ENCODE measurements around the gene COX7C.
"Not testable (repeated sequence)": the region's sequence is repeated elsewhere in the genome, so short reads cannot be mapped to it uniquely, and the experiment has no call there.

Gene COX7C, protein sequence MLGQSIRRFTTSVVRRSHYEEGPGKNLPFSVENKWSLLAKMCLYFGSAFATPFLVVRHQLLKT

DNA sequence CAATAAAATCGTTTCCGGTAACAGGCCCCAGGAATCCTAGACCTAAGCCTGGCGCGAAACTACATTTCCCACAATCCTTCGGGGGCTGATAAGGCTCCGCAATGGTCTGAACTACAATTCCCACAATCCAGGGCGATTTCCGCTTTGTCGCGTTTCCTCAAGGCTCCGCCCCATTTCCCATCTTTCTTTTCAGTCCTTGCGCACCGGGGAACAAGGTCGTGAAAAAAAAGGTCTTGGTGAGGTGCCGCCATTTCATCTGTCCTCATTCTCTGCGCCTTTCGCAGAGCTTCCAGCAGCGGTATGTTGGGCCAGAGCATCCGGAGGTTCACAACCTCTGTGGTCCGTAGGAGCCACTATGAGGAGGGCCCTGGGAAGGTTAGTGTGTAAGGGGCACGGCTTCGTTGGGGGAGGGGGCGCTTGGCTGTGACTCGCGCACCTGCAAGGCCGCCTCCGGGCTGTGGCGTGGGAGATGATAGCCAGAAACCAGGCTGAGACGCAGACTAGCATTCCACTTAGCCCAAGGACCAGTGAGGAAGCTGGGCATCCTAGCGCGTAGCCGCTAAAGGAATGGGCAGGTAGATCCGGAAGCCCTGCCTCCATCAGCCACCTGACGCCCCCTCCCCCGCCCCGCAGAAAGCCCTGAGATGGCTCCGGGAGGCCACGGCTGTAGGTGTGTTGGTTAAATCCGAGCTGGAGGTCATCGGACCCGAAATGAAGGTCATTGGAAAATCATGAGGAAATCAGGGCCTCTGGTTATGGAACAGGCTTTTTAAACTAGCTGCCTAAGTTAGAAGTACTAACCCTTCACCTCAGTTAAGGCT is at the start of gene COX7C:
COX7C (plus strand) TSS at position 186 of the 821 bp plus-strand sequence; CDS start at position 301, 115 bp downstream.
- DNase-seq (ENCODE audit: low spot score) (peak; percentile 91), ATAC-seq (ENCODE audit: low read depth) (peak; percentile 96)
- peak within 1 kb of the TSS; percentile 94 for H3K4me3 ChIP-seq (ENCODE audit: severe bottlenecking)
- no peaks in the 10 kb centered on the region for H3K9me3 ChIP-seq (ENCODE audit: severe bottlenecking)
- no peaks in the 10 kb centered on the region for H3K27me3 ChIP-seq (ENCODE audit: insufficient read depth, poor library complexity, severe bottlenecking)
- H3K4me1 ChIP-seq (ENCODE audit: insufficient read depth, poor library complexity, severe bottlenecking): peaks cover 5% of the 10 kb centered on the region
- peaks cover 36% of the 10 kb centered on the region for H3K36me3 ChIP-seq (ENCODE audit: low read depth)
- TF ChIP-seq, protein P1, sequence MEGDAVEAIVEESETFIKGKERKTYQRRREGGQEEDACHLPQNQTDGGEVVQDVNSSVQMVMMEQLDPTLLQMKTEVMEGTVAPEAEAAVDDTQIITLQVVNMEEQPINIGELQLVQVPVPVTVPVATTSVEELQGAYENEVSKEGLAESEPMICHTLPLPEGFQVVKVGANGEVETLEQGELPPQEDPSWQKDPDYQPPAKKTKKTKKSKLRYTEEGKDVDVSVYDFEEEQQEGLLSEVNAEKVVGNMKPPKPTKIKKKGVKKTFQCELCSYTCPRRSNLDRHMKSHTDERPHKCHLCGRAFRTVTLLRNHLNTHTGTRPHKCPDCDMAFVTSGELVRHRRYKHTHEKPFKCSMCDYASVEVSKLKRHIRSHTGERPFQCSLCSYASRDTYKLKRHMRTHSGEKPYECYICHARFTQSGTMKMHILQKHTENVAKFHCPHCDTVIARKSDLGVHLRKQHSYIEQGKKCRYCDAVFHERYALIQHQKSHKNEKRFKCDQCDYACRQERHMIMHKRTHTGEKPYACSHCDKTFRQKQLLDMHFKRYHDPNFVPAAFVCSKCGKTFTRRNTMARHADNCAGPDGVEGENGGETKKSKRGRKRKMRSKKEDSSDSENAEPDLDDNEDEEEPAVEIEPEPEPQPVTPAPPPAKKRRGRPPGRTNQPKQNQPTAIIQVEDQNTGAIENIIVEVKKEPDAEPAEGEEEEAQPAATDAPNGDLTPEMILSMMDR (IDR thresholded peaks at IDR 0.05; ENCODE audit: poor library complexity, severe bottlenecking): no peak
- H3K27ac ChIP-seq (ENCODE audit: poor library complexity, severe bottlenecking): peak within 1 kb of the TSS; percentile 42

DNA sequence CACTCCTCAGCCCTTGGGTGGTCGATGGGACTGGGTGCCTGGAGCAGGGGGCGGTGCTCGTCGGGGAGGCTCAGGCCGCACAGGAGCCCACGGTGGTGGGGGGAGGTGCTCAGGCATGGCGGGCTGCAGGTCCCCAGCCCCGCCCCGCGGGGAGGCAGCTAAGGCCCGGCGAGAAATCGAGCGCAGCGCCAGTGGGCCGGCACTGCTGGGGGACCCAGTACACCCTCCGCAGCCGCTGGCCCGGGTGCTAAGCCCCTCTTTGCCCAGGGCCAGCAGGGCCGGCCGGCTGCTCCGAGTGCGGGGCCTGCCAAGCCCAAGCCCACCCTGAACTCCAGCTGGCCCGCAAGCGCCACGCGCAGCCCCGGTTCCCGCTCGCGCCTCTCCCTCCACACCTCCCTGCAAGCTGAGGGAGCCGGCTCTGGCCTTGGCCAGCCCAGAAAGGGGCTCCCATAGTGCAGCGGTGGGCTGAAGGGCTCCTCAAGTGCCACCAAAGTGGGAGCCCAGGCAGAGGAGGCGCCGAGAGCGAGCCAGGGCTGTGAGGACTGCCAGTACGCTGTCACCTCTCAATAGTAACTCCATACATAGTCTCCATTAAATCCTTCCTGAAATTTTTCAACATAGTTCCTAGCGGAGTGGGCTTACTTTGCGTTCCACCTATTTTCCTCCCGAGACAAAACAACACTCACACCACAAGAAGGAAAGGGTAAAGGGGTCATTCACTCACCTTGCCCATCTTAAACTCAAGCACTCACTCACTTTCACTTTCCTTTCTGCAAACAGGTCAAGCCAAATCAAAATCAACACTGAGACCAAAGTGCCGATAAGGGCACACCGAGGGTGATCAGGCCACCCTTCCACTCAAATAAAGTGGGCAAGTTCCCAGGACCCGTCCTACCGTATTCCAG is 48.0 kb upstream of the COX7C start:
- H3K4me3 ChIP-seq (ENCODE audit: severe bottlenecking); H3K36me3 ChIP-seq (ENCODE audit: low read depth); DNase-seq (ENCODE audit: low spot score); H3K27ac ChIP-seq (ENCODE audit: poor library complexity, severe bottlenecking); H3K9me3 ChIP-seq (ENCODE audit: severe bottlenecking); ATAC-seq (ENCODE audit: low read depth); H3K27me3 ChIP-seq (ENCODE audit: insufficient read depth, poor library complexity, severe bottlenecking); H3K4me1 ChIP-seq (ENCODE audit: insufficient read depth, poor library complexity, severe bottlenecking): not testable (repeated sequence)

DNA sequence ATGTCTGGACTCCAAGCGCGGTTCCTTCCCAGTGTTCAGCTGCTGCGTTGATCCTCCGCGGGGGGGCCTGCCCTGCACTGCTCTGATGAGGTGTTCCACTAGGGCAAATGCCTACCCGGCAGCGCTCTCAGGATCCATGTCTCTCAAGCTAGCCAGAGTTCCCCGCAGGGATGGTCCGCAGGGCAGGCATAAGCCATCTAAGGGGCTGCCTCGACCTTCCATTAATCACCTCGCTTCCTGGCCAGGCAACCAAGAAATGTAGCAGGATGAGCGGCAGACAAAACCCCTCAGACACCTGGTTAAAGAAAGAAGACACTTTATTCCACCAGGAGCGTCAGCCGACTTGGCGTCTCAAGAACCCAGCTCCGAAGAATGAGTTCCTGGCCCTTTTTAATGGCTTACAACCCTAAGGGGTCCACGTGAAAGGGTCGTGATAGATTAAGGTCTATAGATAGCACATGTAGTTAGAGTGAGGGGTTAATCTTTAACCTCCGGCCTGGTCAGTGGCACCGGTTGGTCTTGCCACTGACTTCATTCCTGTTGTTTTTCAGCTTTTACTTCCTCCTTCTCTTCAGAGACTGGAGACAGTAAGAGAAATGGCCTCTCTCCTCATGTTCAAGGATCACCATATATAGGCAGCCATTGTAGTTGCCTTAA is 47.2 kb upstream of the COX7C start:
- TF ChIP-seq, protein P1 (IDR thresholded peaks at IDR 0.05; ENCODE audit: poor library complexity, severe bottlenecking): no peak
- no peak overlapping the region for H3K27ac ChIP-seq (ENCODE audit: poor library complexity, severe bottlenecking)
- H3K9me3 ChIP-seq (ENCODE audit: severe bottlenecking): no peaks in the 10 kb centered on the region
- H3K27me3 ChIP-seq (ENCODE audit: insufficient read depth, poor library complexity, severe bottlenecking): no peaks in the 10 kb centered on the region
- no peaks in the 10 kb centered on the region for H3K4me1 ChIP-seq (ENCODE audit: insufficient read depth, poor library complexity, severe bottlenecking)
- DNase-seq (ENCODE audit: low spot score) (no peak), ATAC-seq (ENCODE audit: low read depth) (no peak)
- H3K4me3 ChIP-seq (ENCODE audit: severe bottlenecking): no peak overlapping the region
- H3K36me3 ChIP-seq (ENCODE audit: low read depth): no peaks in the 10 kb centered on the region

DNA sequence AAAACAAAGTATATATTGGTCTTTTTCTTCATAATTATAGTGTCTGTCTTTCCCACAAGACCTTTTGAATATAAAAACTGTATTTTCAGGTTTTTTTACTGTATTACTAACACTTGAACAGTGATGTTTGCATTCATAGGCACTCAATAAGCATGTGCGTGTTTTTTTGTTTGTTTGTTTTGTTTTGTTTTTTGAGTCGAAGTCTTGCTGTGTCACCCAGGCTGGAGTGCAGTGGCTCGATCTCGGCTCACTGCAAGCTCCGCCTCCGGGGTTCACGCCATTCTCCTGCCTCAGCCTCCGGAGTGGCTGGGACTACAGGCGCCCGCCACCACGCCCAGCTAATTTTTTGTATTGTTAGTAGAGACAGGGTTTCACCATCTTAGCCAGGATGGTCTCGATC is 46.6 kb upstream of the COX7C start:
- H3K27me3 ChIP-seq (ENCODE audit: insufficient read depth, poor library complexity, severe bottlenecking); H3K9me3 ChIP-seq (ENCODE audit: severe bottlenecking); ATAC-seq (ENCODE audit: low read depth); H3K36me3 ChIP-seq (ENCODE audit: low read depth); H3K27ac ChIP-seq (ENCODE audit: poor library complexity, severe bottlenecking); H3K4me1 ChIP-seq (ENCODE audit: insufficient read depth, poor library complexity, severe bottlenecking); H3K4me3 ChIP-seq (ENCODE audit: severe bottlenecking); DNase-seq (ENCODE audit: low spot score): not testable (repeated sequence)

DNA sequence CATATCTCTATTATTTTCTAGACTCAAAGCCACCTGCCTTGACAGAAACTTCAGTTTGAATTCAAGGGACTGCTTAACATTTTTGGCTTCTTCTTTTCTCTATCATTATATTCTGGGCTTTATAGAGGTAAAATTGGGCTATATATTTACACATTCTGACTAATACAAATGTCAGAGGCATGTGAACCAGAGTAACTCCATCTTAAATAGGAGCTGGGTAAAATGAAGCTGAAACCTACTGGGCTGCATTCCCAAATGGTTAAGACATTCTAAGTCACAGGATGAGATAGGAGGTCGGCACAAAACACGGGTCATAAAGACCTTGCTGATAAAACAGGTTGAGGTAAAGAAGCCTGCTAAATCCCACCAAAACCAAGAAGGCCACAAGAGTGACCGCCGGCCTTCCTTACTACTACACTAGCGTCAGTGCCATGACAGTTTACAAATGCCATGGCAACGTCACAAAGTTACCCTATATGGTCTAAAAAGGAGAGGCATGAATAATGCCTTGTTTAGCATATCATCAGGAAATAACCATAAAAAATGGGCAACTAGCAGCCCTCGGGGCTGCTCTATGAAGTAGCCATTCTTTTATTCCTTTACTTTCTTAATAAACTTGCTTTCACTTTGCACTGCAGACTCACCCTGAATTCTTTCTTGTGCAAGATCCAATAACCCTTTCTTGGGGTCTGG is 44.8 kb upstream of the COX7C start:
- no peak overlapping the region for H3K27ac ChIP-seq (ENCODE audit: poor library complexity, severe bottlenecking)
- no peaks in the 10 kb centered on the region for H3K9me3 ChIP-seq (ENCODE audit: severe bottlenecking)
- H3K4me3 ChIP-seq (ENCODE audit: severe bottlenecking): no peak overlapping the region
- H3K27me3 ChIP-seq (ENCODE audit: insufficient read depth, poor library complexity, severe bottlenecking): peaks cover 4% of the 10 kb centered on the region
- DNase-seq (ENCODE audit: low spot score) (no peak), ATAC-seq (ENCODE audit: low read depth) (no peak)
- TF ChIP-seq, protein P1 (IDR thresholded peaks at IDR 0.05; ENCODE audit: poor library complexity, severe bottlenecking): no peak
- no peaks in the 10 kb centered on the region for H3K4me1 ChIP-seq (ENCODE audit: insufficient read depth, poor library complexity, severe bottlenecking)
- no peaks in the 10 kb centered on the region for H3K36me3 ChIP-seq (ENCODE audit: low read depth)

All from RWPE2 (cell line).